Esophagus squamous epithelium (tissue), 4 donors: Measurements from ENCODE around the gene DLG5.

Experiments used
- CTCF ChIP-seq, 6 experiments: fragments of 450-650 bp in 4 of 6; fragments of 200-600 bp in 2 of 6; sonication (generic) in 2 of 6; IDR thresholded peaks; one replicate each; pipeline ENCODE4 v1.5.1; 2016 to 2019; ENCODE audit warnings: antibody characterized with exemption in 6 of 6, mild to moderate bottlenecking in 4 of 6, moderate library complexity in 4 of 6
- POLR2A ChIP-seq, 4 donors: fragments of 450-650 bp; IDR thresholded peaks; one replicate each; pipeline ENCODE4 v1.6.1; 2017; ENCODE audit warnings: antibody characterized with exemption in 4 of 4, mild to moderate bottlenecking in 4 of 4, moderate library complexity in 3 of 4

- TF ChIP-seq CTCF (IDR thresholded peaks at IDR 0.05) = no peak
- TF ChIP-seq POLR2A (IDR thresholded peaks at IDR 0.05) = no peak
Observed at GRCh38 chr10:77874872-77875271, 51.7 kb downstream of the DLG5 start.
